ENCODE data around the gene HYOU1.
A peak's percentile ranks its signal among the peaks of the same experiment; 100 is the strongest.
"Not testable (repeated sequence)": the region's sequence is repeated elsewhere in the genome, so short reads cannot be mapped to it uniquely, and the experiment has no call there.

HYOU1 gene, protein sequence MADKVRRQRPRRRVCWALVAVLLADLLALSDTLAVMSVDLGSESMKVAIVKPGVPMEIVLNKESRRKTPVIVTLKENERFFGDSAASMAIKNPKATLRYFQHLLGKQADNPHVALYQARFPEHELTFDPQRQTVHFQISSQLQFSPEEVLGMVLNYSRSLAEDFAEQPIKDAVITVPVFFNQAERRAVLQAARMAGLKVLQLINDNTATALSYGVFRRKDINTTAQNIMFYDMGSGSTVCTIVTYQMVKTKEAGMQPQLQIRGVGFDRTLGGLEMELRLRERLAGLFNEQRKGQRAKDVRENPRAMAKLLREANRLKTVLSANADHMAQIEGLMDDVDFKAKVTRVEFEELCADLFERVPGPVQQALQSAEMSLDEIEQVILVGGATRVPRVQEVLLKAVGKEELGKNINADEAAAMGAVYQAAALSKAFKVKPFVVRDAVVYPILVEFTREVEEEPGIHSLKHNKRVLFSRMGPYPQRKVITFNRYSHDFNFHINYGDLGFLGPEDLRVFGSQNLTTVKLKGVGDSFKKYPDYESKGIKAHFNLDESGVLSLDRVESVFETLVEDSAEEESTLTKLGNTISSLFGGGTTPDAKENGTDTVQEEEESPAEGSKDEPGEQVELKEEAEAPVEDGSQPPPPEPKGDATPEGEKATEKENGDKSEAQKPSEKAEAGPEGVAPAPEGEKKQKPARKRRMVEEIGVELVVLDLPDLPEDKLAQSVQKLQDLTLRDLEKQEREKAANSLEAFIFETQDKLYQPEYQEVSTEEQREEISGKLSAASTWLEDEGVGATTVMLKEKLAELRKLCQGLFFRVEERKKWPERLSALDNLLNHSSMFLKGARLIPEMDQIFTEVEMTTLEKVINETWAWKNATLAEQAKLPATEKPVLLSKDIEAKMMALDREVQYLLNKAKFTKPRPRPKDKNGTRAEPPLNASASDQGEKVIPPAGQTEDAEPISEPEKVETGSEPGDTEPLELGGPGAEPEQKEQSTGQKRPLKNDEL

DNA sequence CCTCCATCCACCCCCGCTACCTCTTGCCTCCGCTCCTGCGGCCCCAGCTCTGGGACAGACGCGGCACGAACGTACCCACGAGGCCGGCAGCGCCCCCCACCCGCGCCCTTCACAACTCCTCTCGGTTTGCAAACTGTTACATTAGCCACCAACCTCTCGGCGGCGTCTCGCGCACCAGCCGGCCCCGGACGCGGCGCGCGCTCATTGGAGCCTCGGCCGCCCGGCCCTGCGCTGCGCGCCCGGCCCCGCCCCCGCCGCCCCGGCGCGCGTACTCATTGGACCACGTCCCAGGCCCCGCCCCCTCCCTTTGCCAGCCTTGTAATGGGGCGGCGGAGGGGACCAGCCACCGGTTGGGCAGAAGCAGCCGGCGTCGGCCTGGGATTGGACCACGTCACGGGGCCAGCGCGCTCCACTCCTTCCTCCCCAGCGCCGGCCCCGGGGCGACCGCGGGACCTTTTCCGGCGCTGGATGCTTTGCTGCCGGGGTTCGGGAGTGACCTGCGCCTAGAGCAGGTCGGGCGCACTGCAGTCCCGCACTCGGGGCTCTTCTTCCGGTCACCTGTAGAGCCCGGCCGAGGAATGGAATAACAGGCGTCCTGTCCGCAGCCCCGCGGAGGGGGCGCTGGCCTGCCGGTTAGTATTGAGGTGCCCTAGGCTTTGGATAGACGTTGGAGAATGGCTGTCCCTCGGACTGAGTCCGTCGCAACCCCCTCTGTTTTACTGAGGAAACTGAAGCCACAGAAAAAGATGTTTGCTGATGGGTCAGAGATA lies at the start of gene HYOU1:
Gene HYOU1, minus strand, starts transcription at position 206 of the 770 bp plus-strand sequence. CDS start 1,045 bp downstream, outside the sequence.
- DNase-seq = peak; percentile 96

DNA sequence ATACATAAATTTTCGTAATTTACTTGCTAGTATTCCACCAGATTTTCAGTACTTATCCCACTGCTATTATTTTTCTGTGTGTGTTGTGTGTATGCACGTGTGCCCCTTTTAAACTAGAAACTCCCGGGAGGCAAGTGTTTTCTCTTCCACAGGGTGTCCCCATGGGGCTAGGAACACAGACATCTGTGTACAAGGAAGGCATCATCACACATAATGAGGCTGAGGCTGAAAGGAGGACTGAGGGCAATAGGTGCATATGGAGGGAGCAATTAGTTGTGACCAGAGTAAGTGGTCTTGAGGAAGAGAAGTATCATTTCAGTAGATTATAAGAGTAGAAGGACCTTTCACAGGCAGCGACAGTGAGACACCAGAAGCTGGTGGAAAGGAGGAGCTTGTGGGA lies 46.8 kb upstream of the HYOU1 start:
- no peak for DNase-seq

GRCh38 chr11:119103161-119103664 lies 46.2 kb upstream of the HYOU1 start:
- DNase-seq = not testable (repeated sequence)

DNA sequence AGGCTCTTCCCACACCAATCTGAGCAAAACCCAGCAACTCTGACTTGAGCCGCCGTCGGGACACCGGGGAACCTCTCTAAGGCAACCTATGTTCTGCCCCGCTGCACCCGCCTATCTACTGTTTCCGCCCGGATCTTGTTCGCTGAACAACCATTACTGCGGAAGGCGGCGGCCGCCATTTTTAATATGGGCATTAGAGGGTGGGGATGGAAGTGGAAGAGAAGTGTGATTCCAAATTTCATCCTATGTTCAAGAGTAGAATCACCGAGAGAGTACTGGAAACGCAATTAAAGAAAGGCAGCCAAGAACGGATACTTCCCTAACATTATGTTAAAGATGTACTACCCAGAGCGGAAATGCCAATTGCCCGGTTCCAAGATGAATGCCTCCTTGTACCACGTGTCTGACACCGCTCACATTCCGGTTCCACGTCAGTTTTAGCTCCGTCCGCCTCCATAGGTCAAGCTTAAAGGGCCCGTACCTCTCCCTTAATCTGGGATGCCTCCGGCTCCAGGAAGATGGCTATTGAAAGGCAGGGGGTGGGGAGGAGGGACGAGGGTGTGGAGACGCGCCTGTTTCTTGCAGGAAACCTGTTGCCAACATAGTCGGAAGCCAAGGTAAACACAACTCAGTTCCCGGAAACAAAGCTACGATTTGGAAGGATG lies 44.9 kb upstream of the HYOU1 start, which contains the start of gene DPAGT1:
Gene DPAGT1, minus strand, starts transcription at position 95 of the 665 bp plus-strand sequence. CDS start 198 bp downstream, outside the sequence.
- peak; percentile 98 for DNase-seq

GRCh38 chr11:119100994-119101758 lies 44.2 kb upstream of the HYOU1 start:
- DNase-seq = peak; percentile 39

GRCh38 chr11:119100246-119100970 lies 43.4 kb upstream of the HYOU1 start:
- peak; percentile 39 for DNase-seq

DNA sequence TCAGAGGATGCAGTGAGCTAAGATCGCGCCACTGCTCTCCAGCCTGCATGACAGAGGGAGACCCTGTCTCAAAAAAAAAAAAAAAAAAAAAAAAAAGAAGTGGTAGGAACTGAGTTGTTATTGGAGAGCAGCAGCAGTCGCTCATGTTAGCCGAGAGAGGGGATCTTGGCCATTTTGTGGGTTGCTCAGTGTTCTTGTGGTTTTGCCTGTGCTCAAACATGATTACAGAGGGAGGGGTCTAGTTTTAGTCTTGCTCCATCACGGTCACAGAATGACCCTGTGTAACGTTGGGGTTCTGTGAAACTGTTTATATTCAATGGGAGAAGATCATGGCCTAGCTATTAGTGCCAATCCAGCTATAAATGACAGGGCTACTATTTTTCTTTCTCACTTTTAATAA lies 42.7 kb upstream of the HYOU1 start:
- DNase-seq = no peak

- DNase-seq = peak; percentile 99
Observed at GRCh38 chr11:119095066-119095880, 38.3 kb upstream of the HYOU1 start.

DNA sequence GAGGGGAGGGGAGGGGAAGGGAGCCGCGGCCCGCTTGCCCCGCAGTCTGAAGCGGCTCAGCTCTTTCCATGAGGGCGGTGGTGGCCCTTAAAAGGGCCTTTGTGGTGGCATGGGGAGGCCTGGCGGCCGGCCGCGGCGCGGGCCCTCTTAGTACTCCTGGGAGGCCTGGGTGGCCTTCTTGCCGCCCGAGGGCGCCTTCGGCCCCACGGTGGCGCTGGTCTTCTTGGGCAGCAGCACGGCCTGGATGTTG lies 37.7 kb upstream of the HYOU1 start:
- peak; percentile 84 for DNase-seq

- DNase-seq = peak; percentile 43
Observed at GRCh38 chr11:119093942-119094815, 37.2 kb upstream of the HYOU1 start.

- DNase-seq = no peak
Observed at GRCh38 chr11:119092880-119093842, 36.2 kb upstream of the HYOU1 start.

DNA sequence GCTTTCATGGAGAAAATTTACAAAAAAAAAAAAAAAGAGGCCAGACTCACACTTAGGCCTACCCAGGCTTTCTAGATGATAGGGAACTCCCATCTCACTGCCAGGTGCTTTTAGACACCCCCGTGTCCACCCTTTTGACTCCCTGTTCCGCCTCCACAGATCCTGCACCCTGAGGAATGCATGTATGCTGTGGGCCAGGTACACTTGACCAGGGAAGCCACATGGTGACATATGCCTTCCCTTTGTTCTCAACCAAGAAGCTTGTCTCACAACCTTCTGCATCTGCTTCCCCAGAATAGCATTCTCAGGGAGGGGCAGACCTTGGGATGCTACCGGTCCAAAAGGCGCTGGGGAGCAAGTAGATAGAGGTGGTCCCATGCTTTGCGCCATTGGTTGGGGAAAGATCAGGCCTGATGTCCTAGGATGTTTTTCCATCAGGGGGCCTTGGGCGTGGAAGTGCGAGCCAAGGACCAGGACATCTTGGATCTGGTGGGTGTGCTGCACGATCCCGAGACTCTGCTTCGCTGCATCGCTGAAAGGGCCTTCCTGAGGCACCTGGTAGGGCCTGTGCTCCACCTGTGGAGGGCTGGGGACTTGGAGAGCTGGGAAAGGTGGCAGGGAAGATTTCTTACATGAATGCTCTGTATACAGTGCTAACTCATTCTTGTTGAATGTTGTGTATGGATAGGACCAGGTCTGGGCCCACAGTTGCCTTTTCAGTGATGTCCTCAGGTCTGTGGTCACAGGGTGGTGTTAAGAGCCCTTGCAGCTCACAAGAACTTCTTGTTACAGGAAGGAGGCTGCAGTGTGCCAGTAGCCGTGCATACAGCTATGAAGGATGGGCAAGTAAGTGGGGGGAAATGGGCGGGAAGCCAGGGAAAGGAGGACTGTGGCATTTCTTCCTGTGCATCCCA lies 35.2 kb upstream of the HYOU1 start:
- no peak for DNase-seq

DNA sequence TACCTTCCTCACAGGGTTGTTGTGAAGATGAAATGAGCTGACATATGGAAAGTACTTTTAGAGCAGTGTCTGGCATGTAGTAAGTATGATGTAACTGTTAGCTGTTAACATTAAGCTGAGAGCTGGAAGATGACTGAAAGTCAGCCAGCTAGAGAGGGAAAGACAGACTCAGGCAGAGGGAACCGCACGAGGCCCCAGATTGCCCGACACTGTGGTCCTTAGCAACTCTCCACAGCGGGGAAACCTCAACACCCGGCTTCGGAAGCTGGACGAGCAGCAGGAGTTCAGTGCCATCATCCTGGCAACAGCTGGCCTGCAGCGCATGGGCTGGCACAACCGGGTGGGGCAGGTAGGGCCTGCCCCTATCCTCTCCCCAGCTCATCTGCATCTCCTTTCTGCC lies 34.2 kb upstream of the HYOU1 start:
- no peak for DNase-seq

- no peak for DNase-seq
Observed at GRCh38 chr11:119089319-119089718, 32.3 kb upstream of the HYOU1 start.

DNA sequence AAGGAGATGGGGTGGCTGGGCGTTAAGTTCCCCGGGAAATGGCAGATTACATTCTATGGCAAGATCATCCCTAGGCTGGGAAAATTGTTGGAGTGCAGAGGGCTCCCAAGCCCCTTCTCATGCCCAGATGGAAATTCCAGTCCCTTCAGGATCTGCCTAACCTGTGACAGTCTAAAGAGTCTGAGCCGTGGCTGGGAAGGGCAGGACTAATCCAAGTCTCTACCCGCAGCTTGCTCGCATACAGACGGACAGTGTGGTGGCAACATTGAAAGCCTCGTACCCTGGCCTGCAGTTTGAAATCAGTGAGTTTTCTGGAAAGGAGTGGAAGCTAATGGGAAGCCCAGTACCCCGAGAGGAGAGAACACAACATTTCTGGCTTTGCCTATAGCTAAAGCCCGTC lies 31.4 kb upstream of the HYOU1 start:
- no peak for DNase-seq

- no peak for DNase-seq
Observed at GRCh38 chr11:119087747-119088241, 30.8 kb upstream of the HYOU1 start.
